Bronchial epithelial cell (primary cell): ENCODE measurements around the gene EPB41. TPM values are rescaled to one million over a fixed set of nuclear protein-coding genes. Genes with fewer than 3 reads are reported as not detected.

Experiments
- DNase-seq: peaks from one replicate; pipeline ENCODE4 v3.0.0-alpha.2; 2010; ENCODE audit warnings: low read depth
- FAIRE-seq: peaks from 2 replicates; lab custom pipeline; 2011; peaks lifted over from hg19 to GRCh38; lab: Jason Lieb, UNC
- H3K27me3 ChIP-seq: 2 replicates; pipeline ENCODE4 v1.5.1; 2011; ENCODE audit warnings: low read length; ENCODE audit not compliant: control insufficient read depth, insufficient read depth
- H3K36me3 ChIP-seq: 2 replicates; pipeline ENCODE4 v1.5.1; 2011; ENCODE audit warnings: low read length; ENCODE audit not compliant: control insufficient read depth, insufficient read depth
- H3K4me3 ChIP-seq: 2 replicates; pipeline ENCODE4 v1.5.1; 2011; ENCODE audit warnings: mild to moderate bottlenecking, low read depth, low read length, control low read depth
- total RNA-seq: library from RNA; depleted of rRNA; stranded (reverse); fragments of >200 nt; gene quantifications from 2 replicates; pipeline ENCODE4 v1.2.1, GENCODE V29; 2014
- TF ChIP-seq, protein P1 (sequence below): IDR thresholded peaks from 2 replicates; pipeline ENCODE4 v1.5.1; 2011; ENCODE audit warnings: mild to moderate bottlenecking, moderate library complexity, low read length, control low read depth, inconsistent platforms; ENCODE audit not compliant: insufficient read depth, severe bottlenecking

The EPB41 gene
- total RNA-seq, 1 donor from 2014 or later: 21.6 TPM

- DNase-seq (no peak), FAIRE-seq (no peak)
- TF ChIP-seq, protein P1, sequence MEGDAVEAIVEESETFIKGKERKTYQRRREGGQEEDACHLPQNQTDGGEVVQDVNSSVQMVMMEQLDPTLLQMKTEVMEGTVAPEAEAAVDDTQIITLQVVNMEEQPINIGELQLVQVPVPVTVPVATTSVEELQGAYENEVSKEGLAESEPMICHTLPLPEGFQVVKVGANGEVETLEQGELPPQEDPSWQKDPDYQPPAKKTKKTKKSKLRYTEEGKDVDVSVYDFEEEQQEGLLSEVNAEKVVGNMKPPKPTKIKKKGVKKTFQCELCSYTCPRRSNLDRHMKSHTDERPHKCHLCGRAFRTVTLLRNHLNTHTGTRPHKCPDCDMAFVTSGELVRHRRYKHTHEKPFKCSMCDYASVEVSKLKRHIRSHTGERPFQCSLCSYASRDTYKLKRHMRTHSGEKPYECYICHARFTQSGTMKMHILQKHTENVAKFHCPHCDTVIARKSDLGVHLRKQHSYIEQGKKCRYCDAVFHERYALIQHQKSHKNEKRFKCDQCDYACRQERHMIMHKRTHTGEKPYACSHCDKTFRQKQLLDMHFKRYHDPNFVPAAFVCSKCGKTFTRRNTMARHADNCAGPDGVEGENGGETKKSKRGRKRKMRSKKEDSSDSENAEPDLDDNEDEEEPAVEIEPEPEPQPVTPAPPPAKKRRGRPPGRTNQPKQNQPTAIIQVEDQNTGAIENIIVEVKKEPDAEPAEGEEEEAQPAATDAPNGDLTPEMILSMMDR: no peak
- Histone ChIP-seq H3K27me3 (no peaks in the 10 kb centered on the region), H3K4me3 (no peak overlapping the region), H3K36me3 (peaks cover 17% of the 10 kb centered on the region)
Measured at GRCh38 chr1:29159773-29160172, 245.4 kb downstream of the EPB41 start.

GRCh38 chr1:29162025-29162424 is 247.7 kb downstream of the EPB41 start:
- FAIRE-seq (no peak), DNase-seq (no peak)
- Histone ChIP-seq H3K4me3 (no peak overlapping the region), H3K27me3 (no peaks in the 10 kb centered on the region), H3K36me3 (peaks cover 25% of the 10 kb centered on the region)
- TF ChIP-seq, protein P1: no peak

GRCh38 chr1:29162476-29163138 is 248.2 kb downstream of the EPB41 start:
- Histone ChIP-seq H3K36me3 (peaks cover 25% of the 10 kb centered on the region), H3K4me3 (no peak overlapping the region), H3K27me3 (no peaks in the 10 kb centered on the region)
- no peak for FAIRE-seq
- TF ChIP-seq, protein P1: no peak
- no peak for DNase-seq

GRCh38 chr1:29164588-29164987 is 250.2 kb downstream of the EPB41 start:
- no peak for DNase-seq

DNA sequence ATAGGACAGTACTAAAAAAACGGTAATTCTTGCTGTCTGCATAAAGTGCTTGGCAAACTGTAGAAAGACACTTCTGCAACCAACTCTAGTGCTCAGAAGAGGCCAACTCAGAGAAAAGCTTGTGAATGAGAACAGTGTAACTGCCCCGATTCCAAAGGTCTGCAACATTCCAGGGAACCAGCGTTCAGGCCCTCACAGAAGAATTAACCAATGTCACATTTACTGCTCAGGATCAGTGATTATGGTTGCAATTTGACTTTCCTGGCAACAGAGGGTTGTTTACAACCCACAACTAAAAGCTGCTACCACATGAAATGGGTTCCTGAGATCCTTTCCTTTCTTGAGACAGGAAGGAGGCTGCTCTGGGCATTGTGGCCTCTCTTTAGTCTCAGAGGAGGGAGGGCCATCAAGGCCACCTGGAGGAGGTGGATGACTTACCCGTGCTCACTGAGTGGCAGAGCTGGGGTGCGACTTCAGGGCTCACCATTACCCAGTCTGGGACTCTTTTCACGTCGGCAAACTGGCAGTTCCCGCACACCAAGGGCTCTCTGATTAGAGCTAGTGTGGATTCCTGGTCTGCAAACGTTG is 252.0 kb downstream of the EPB41 start:
- Histone ChIP-seq H3K4me3 (no peak overlapping the region), H3K27me3 (no peaks in the 10 kb centered on the region), H3K36me3 (peaks cover 16% of the 10 kb centered on the region)
- TF ChIP-seq, protein P1: no peak
- no peak for DNase-seq
- no peak for FAIRE-seq

More at GRCh38 chr1:29164588-29164987, 250.2 kb downstream of the EPB41 start:
- no peak for FAIRE-seq
- no peaks in the 10 kb centered on the region for H3K27me3 ChIP-seq
- H3K36me3 ChIP-seq: peaks cover 23% of the 10 kb centered on the region
- TF ChIP-seq, protein P1: no peak
- no peak overlapping the region for H3K4me3 ChIP-seq
